Measurements from ENCODE around the gene SLC8B1. TPM values are rescaled to one million over a fixed set of nuclear protein-coding genes. Genes with fewer than 3 reads are reported as not detected.

The SLC8B1 gene
- total RNA-seq, 1 donor from 2014 or later: 42.2 TPM

GRCh38 chr12:113261847-113262470, 73.0 kb downstream of the SLC8B1 start:
- Histone ChIP-seq H3K36me3 (peaks cover 0 to 15% of the 10 kb centered on the region in 2 donors), H3K27ac (peak overlapping the region; percentile 17), H3K4me1 (peaks cover 44% of the 10 kb centered on the region), H3K27me3 (no peaks in the 10 kb centered on the region), H3K4me3 (no peak overlapping the region), H3K9me3 (no peaks in the 10 kb centered on the region)
- no peak for DNase-seq (ENCODE audit: extremely low spot score in 2 of 2)
- no peak for TF ChIP-seq POLR2A (IDR thresholded peaks at IDR 0.05)
- TF ChIP-seq CTCF (IDR thresholded peaks at IDR 0.05): no peak
- TF ChIP-seq POLR2AphosphoS5 (IDR thresholded peaks at IDR 0.05; ENCODE audit: insufficient read depth in 1 of 2, low read depth in 1 of 2): no peak
- intact Hi-C loops (cut with DNase I): no loop called here

DNA sequence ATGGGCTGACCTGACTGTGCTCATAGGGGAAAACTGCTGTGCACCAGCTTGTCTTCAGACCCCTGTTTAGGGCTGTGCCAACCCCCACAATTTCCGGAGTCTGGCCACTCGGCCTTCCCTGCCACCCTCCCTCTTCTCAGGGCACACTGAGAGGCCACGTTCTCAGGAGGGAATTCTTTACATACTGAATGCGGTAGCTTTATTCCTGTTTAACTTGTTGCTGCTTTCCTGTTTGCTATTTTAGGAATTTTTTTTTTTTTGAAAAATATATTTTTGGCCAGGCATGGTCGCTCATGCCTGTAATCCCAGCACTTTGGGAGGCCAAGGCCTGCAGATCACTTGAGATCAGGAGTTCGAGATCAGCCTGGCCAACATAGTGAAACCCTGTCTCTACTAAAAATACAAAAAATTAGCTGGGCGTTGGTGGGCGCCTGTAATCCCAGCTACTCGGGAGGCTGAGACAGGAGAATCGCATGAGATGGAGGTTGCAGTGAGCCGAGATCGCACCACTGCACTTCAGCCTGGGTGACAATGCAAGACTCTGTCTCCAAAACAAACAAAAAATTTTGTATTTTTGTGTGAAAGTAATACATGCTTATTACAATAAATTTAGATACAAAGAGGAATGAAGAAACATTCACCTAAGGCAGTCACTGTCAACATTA, 74.1 kb downstream of the SLC8B1 start:
- H3K27me3 ChIP-seq: no peaks in the 10 kb centered on the region
- H3K4me3 ChIP-seq: no peak overlapping the region

GRCh38 chr12:113260127-113260526, 74.8 kb downstream of the SLC8B1 start:
- Histone ChIP-seq H3K4me1 (peaks cover 44% of the 10 kb centered on the region), H3K27me3 (no peaks in the 10 kb centered on the region), H3K4me3 (no peak overlapping the region), H3K9me3 (no peaks in the 10 kb centered on the region), H3K27ac (peak overlapping the region; percentile 71), H3K36me3 (peaks cover 0 to 5% of the 10 kb centered on the region in 2 donors)
- no peak for DNase-seq (ENCODE audit: extremely low spot score in 2 of 2)
- no peak for TF ChIP-seq POLR2A (IDR thresholded peaks at IDR 0.05)
- no peak for TF ChIP-seq POLR2AphosphoS5 (IDR thresholded peaks at IDR 0.05; ENCODE audit: insufficient read depth in 1 of 2, low read depth in 1 of 2)
- TF ChIP-seq CTCF (IDR thresholded peaks at IDR 0.05): no peak
- intact Hi-C loops (cut with DNase I): no loop called here

More for the DNA sequence above, 74.1 kb downstream of the SLC8B1 start:
- Histone ChIP-seq H3K36me3 (peaks cover 0 to 5% of the 10 kb centered on the region in 2 donors), H3K9me3 (no peaks in the 10 kb centered on the region), H3K27ac (peak overlapping the region; percentile 71), H3K4me1 (peaks cover 44% of the 10 kb centered on the region)
- TF ChIP-seq POLR2A (IDR thresholded peaks at IDR 0.05) (no peak), CTCF (IDR thresholded peaks at IDR 0.05) (no peak), POLR2AphosphoS5 (IDR thresholded peaks at IDR 0.05; ENCODE audit: insufficient read depth in 1 of 2, low read depth in 1 of 2) (no peak)
- intact Hi-C loops (cut with DNase I): no loop called here
- DNase-seq (ENCODE audit: extremely low spot score in 2 of 2): no peak

DNA sequence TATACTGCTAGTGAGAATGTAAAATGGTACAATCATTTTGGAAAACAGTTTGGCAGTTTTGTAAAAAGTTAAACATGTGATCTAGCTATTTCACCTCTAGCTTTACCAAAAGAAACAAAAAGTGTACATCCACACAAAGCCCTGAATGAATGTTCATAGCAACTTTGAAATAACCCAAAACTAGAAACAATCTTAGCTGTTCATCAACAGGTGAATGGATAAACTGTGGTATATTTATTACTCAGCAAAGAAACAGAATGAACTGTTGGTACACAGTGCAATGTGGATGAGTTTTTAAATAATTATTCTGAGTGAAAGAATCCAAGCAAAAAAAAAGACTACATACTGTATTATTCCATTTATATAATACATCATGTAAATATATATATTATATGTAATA, 77.3 kb downstream of the SLC8B1 start:
- H3K4me3 ChIP-seq: no peak overlapping the region
- H3K36me3 ChIP-seq: peaks cover 0 to 5% of the 10 kb centered on the region in 2 donors
- H3K4me1 ChIP-seq: peaks cover 43% of the 10 kb centered on the region
- intact Hi-C loops (cut with DNase I): no loop called here
- TF ChIP-seq CTCF (IDR thresholded peaks at IDR 0.05) (no peak), POLR2AphosphoS5 (IDR thresholded peaks at IDR 0.05; ENCODE audit: insufficient read depth in 1 of 2, low read depth in 1 of 2) (no peak), POLR2A (IDR thresholded peaks at IDR 0.05) (no peak)
- no peaks in the 10 kb centered on the region for H3K9me3 ChIP-seq
- DNase-seq (ENCODE audit: extremely low spot score in 2 of 2): no peak
- H3K27me3 ChIP-seq: no peaks in the 10 kb centered on the region
- H3K27ac ChIP-seq: peak overlapping the region; percentile 71

DNA sequence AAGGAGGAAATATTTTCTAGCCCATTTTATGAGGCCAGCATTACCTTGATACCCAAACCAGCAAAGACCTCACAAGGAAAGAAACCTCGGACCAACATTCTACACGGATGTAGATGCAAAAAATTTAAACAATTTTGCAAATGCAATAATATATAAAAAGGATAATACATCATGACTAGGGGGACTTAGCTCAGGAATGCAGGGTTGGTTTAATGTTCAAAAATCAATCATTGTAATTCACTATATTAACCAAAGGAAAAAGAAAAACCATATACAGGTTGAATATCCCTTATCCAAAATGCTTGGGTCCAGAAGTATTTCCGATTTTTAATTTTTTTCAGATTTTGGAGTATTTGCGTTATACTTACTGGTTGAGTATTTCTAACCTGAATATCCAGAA, 80.6 kb downstream of the SLC8B1 start:
- TF ChIP-seq CTCF (IDR thresholded peaks at IDR 0.05) (no peak), POLR2A (IDR thresholded peaks at IDR 0.05) (no peak), POLR2AphosphoS5 (IDR thresholded peaks at IDR 0.05; ENCODE audit: insufficient read depth in 1 of 2, low read depth in 1 of 2) (no peak)
- no peaks in the 10 kb centered on the region for H3K9me3 ChIP-seq
- no peak overlapping the region for H3K27ac ChIP-seq
- H3K36me3 ChIP-seq: peaks cover 0 to 5% of the 10 kb centered on the region in 2 donors
- DNase-seq (ENCODE audit: extremely low spot score in 2 of 2): no peak
- H3K4me1 ChIP-seq: peaks cover 13% of the 10 kb centered on the region
- H3K27me3 ChIP-seq: no peaks in the 10 kb centered on the region
- no peak overlapping the region for H3K4me3 ChIP-seq
- intact Hi-C loops (cut with DNase I): no loop called here

All from vagina (tissue), 2 donors.